A673 (cell line): Measurements from ENCODE around the gene ADAMTS14. TPM values are rescaled to one million over a fixed set of nuclear protein-coding genes. Genes with fewer than 3 reads are reported as not detected.

Experiments used
- BruUV-seq: library from RNA; stranded (reverse); fragments of 400-500 nt; replicated peaks from 2 replicates; lab custom pipeline; 2021; lab: Mats Ljungman, UMichigan
- CTCF ChIA-PET: fragments of 300-600 bp; sonication (Branson Sonifier 250); formaldehyde crosslinking; loops from one replicate; lab custom pipeline; 2022; ENCODE audit warnings: antibody characterized with exemption; lab: Charles Lee
- POLR2A ChIA-PET: fragments of 300-600 bp; sonication (Branson Sonifier 250); formaldehyde crosslinking; loops from one replicate; lab custom pipeline; 2022; ENCODE audit warnings: antibody characterized with exemption; ENCODE audit not compliant: low non-redundant PET; lab: Charles Lee
- DNase-seq: peaks from one replicate; pipeline ENCODE4 v3.0.0-alpha.2; 2015; ENCODE audit warnings: low spot score
- H3K27ac ChIP-seq: fragments of 200-600 bp; sonication (generic); 2 replicates; pipeline ENCODE4 v1.5.1; 2016; ENCODE audit warnings: mixed run types, low read depth, mild to moderate bottlenecking, mixed read lengths, antibody characterized with exemption, low read length; ENCODE audit not compliant: poor library complexity, severe bottlenecking
- H3K27me3 ChIP-seq: fragments of 200-600 bp; sonication (generic); replicated peaks from 2 replicates; pipeline ENCODE4 v1.6.1; 2017; ENCODE audit warnings: mixed run types, low read depth, mild to moderate bottlenecking, mixed read lengths, antibody characterized with exemption, low read length; ENCODE audit not compliant: insufficient read depth, poor library complexity
- H3K36me3 ChIP-seq: fragments of 200-600 bp; sonication (generic); 2 replicates; pipeline ENCODE4 v1.6.1; 2016; ENCODE audit warnings: mixed run types, mild to moderate bottlenecking, mixed read lengths, antibody characterized with exemption, low read length; ENCODE audit not compliant: insufficient read depth, poor library complexity, severe bottlenecking
- H3K4me1 ChIP-seq: fragments of 200-600 bp; sonication (generic); 2 replicates; pipeline ENCODE4 v1.6.1; 2017; ENCODE audit warnings: mixed run types, mild to moderate bottlenecking, mixed read lengths, antibody characterized with exemption, low read length; ENCODE audit not compliant: insufficient read depth, poor library complexity, severe bottlenecking
- H3K4me3 ChIP-seq: fragments of 200-600 bp; sonication (generic); 2 replicates; pipeline ENCODE4 v1.5.1; 2016; ENCODE audit warnings: low read depth, mixed run types, mild to moderate bottlenecking, mixed read lengths, low read length; ENCODE audit not compliant: poor library complexity, severe bottlenecking
- H3K9me3 ChIP-seq: fragments of 200-600 bp; sonication (generic); 2 replicates; pipeline ENCODE4 v1.6.1; 2016; ENCODE audit warnings: mixed run types, low read depth, mild to moderate bottlenecking, mixed read lengths, antibody characterized with exemption, low read length; ENCODE audit not compliant: poor library complexity, severe bottlenecking
- EZH2 ChIP-seq: fragments of 200-600 bp; sonication (generic); IDR thresholded peaks from 2 replicates; pipeline ENCODE4 v1.6.1; 2017; ENCODE audit warnings: borderline replicate concordance, low read depth, mild to moderate bottlenecking, mixed read lengths, antibody characterized with exemption, low read length; ENCODE audit not compliant: poor library complexity, severe bottlenecking
- intact Hi-C: fragments of 100-400 bp; cut with micrococcal nuclease; formaldehyde crosslinking; loops from one replicate; pipeline ENCODE4 v1.10.0; 2022; ENCODE audit not compliant: unreplicated experiment
- total RNA-seq: library from RNA; stranded (reverse); gene quantifications from 2 replicates; pipeline ENCODE4 v1.2.3, GENCODE V29; 2021
- TF ChIP-seq, protein P1 (sequence below): fragments of 300-800, 200-600 bp; sonication (generic); conservative IDR thresholded peaks from 2 replicates; pipeline ENCODE4 v1.5.1; 2017; ENCODE audit warnings: low read depth, mild to moderate bottlenecking, antibody characterized with exemption, low read length, moderate library complexity, mixed read lengths

Gene ADAMTS14
- total RNA-seq, 1 experiment from 2014 or later: 0.21 TPM

DNA sequence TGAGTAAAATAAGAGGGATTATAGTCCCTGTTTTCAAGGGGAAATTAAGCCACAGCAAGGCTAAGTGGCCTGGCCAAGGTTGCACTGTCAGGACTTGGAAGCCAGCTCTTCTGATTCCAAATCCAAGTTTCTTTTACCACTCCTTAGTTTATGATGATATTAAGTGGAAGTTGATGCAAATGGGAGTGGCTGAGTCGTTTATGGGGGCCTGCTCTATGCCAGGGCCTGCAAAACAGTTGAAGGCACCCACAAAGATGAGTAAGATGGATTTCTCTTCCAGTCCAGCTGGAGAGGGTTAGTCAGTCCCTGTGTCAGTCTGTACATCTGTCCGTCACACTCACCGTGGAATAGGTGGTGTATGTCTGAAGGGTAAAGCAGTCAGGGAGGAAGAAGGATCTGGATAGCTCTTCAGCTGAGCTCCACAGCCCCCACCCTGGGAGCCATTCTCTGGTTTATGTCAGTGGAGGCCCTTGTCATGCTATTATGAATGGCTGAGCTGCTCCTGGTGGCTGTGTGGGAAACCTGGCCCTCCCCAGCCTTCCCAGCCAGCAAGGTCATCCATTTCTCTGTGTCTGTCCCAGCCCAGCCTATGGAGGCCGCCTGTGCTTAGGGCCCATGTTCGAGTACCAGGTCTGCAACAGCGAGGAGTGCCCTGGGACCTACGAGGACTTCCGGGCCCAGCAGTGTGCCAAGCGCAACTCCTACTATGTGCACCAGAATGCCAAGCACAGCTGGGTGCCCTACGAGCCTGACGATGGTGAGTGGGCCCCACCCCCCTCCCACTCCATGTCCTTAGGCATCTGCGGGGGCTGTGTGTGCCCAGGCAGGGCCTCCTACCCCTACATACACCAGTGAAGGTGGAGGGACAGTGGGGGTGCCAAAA is 68.3 kb downstream of the ADAMTS14 start:
- Histone ChIP-seq H3K27ac (no peak overlapping the region), H3K9me3 (no peaks in the 10 kb centered on the region), H3K27me3 (no peaks in the 10 kb centered on the region), H3K4me3 (no peak overlapping the region), H3K36me3 (no peaks in the 10 kb centered on the region), H3K4me1 (no peaks in the 10 kb centered on the region)
- no peak for TF ChIP-seq EZH2
- TF ChIP-seq, protein P1, sequence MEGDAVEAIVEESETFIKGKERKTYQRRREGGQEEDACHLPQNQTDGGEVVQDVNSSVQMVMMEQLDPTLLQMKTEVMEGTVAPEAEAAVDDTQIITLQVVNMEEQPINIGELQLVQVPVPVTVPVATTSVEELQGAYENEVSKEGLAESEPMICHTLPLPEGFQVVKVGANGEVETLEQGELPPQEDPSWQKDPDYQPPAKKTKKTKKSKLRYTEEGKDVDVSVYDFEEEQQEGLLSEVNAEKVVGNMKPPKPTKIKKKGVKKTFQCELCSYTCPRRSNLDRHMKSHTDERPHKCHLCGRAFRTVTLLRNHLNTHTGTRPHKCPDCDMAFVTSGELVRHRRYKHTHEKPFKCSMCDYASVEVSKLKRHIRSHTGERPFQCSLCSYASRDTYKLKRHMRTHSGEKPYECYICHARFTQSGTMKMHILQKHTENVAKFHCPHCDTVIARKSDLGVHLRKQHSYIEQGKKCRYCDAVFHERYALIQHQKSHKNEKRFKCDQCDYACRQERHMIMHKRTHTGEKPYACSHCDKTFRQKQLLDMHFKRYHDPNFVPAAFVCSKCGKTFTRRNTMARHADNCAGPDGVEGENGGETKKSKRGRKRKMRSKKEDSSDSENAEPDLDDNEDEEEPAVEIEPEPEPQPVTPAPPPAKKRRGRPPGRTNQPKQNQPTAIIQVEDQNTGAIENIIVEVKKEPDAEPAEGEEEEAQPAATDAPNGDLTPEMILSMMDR: no peak
- intact Hi-C loops: no loop called here
- CTCF ChIA-PET: no interaction called here
- no peak for DNase-seq
- BruUV-seq: no TSS peak
- POLR2A ChIA-PET: no interaction called here

DNA sequence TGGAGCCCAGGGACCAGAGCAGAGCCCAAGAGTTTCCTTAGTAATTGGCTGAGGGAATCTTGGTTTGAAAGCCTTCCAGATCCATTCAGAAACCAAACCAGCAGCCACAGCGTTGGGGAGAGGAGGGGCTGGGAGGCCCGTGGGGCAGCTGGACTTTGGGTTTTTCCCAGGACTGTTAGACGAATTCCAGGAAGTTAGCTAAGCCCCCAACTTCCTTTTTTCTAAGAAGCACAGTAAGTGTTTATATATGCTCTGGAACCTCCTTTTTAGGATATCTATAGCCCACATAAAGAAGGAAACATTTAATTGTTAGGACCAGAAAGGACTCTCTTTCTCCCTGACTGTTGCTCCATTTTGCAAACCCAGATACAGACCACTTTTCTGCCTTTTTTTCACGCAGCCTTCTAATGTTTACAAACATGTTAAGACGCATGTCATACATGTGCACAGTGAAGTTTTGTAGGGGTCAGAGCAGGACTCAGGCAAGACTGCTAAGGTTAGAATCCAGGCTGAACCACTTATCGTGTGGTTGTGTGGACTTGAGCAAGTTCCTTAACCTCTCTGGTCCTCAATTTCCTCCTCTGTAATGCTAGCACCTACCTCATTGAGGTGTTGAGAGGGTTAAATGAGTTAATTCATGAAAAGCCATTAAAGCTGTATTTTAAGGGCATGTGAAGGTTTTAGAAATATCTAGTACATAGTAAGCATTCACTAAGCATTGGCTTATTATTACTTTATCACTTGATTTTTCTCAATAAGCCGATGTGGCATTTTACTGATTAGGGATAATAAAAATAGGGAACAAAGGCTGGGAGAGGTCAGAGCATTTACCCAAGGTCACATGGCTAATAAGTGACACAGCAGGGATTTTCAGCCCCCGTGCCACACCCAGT is 70.5 kb downstream of the ADAMTS14 start:
- no peaks in the 10 kb centered on the region for H3K9me3 ChIP-seq
- H3K36me3 ChIP-seq: no peaks in the 10 kb centered on the region
- CTCF ChIA-PET: no interaction called here
- no peak for TF ChIP-seq EZH2
- TF ChIP-seq, protein P1: no peak
- H3K27ac ChIP-seq: no peak overlapping the region
- H3K27me3 ChIP-seq: no peaks in the 10 kb centered on the region
- no peaks in the 10 kb centered on the region for H3K4me1 ChIP-seq
- no TSS peak for BruUV-seq
- intact Hi-C loops: no loop called here
- no peak for DNase-seq
- H3K4me3 ChIP-seq: no peak overlapping the region
- POLR2A ChIA-PET: no interaction called here

DNA sequence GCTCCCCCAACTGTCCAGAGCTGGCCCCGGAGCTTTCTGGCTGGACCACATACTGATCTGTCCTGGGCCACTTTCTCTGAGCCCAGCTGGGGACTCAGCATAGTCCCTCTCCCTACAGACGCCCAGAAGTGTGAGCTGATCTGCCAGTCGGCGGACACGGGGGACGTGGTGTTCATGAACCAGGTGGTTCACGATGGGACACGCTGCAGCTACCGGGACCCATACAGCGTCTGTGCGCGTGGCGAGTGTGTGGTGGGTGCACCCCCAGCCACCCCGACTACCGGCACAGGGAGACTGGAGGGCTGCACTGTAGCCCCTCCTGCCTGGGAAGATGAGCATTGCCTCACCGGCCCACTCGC is 71.1 kb downstream of the ADAMTS14 start:
- Histone ChIP-seq H3K27me3 (no peaks in the 10 kb centered on the region), H3K27ac (no peak overlapping the region), H3K4me1 (no peaks in the 10 kb centered on the region), H3K36me3 (no peaks in the 10 kb centered on the region), H3K4me3 (no peak overlapping the region), H3K9me3 (no peaks in the 10 kb centered on the region)
- no peak for TF ChIP-seq EZH2
- TF ChIP-seq, protein P1: no peak
- no peak for DNase-seq
- ChIA-PET POLR2A (no interaction called here), CTCF (no interaction called here)
- no TSS peak for BruUV-seq
- intact Hi-C loops: no loop called here
